Measurements from ENCODE around the gene APOBR.

GRCh38 chr16:28537076-28537475 lies 42.6 kb downstream of the APOBR start:
- TF ChIP-seq ARNTL (CRISPR knock-in tag; IDR thresholded peaks at IDR 0.05; ENCODE audit: borderline replicate concordance, low read depth) (no peak), ZFP3 (CRISPR knock-in tag; IDR thresholded peaks at IDR 0.05) (no peak), ZNF8 (CRISPR knock-in tag; IDR thresholded peaks at IDR 0.05) (no peak), CSDC2 (CRISPR knock-in tag; IDR thresholded peaks at IDR 0.05) (no peak), ZFP30 (CRISPR knock-in tag; IDR thresholded peaks at IDR 0.05) (no peak), ZNF70 (CRISPR knock-in tag; IDR thresholded peaks at IDR 0.05) (no peak), TCF4 (CRISPR knock-in tag; IDR thresholded peaks at IDR 0.05; ENCODE audit: borderline replicate concordance) (no peak)
- TF ChIP-seq, protein P1, sequence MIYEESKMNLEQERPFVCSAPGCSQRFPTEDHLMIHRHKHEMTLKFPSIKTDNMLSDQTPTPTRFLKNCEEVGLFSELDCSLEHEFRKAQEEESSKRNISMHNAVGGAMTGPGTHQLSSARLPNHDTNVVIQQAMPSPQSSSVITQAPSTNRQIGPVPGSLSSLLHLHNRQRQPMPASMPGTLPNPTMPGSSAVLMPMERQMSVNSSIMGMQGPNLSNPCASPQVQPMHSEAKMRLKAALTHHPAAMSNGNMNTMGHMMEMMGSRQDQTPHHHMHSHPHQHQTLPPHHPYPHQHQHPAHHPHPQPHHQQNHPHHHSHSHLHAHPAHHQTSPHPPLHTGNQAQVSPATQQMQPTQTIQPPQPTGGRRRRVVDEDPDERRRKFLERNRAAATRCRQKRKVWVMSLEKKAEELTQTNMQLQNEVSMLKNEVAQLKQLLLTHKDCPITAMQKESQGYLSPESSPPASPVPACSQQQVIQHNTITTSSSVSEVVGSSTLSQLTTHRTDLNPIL (CRISPR knock-in tag; IDR thresholded peaks at IDR 0.05; ENCODE audit: low read depth) = no peak

Measured in SK-N-SH treated with all-trans-retinoic acid at 6 μM for 48 hours (cell line).